Right atrium auricular region (tissue), 2 donors: ENCODE results near the gene GMDS. TPM values are rescaled to one million over a fixed set of nuclear protein-coding genes. Genes with fewer than 3 reads are reported as not detected.

Experiments used
- DNase-seq: peaks from one replicate; pipeline ENCODE4 v3.0.0-alpha.2; 2019; ENCODE audit warnings: low spot score
- H3K27ac ChIP-seq, 2 donors: fragments of 200-600 bp; sonication (generic); 1 replicate in 1 of 2; 2 replicates in 1 of 2; pipeline ENCODE4 v1.5.1; 2016 to 2019
- H3K27me3 ChIP-seq, 2 donors: fragments of 200-600 bp; sonication (generic); one replicate each; pipeline versions ENCODE4 v1.5.1 to v1.6.0; 2017 to 2019
- H3K36me3 ChIP-seq: fragments of 200-600 bp; sonication (generic); one replicate; pipeline ENCODE4 v1.5.1; 2016
- H3K4me1 ChIP-seq, 2 donors: fragments of 200-600 bp; sonication (generic); one replicate each; pipeline versions ENCODE4 v1.5.1 to v1.6.0; 2017 to 2019
- H3K4me3 ChIP-seq, 2 donors: fragments of 200-600 bp; sonication (generic); 1 replicate in 1 of 2; 2 replicates in 1 of 2; pipeline ENCODE4 v1.5.1; 2017 to 2019; ENCODE audit warnings: mild to moderate bottlenecking in 1 of 2, moderate library complexity in 1 of 2
- H3K9me3 ChIP-seq, 2 donors: fragments of 200-600 bp; sonication (generic); one replicate each; pipeline ENCODE4 v1.5.1; 2019
- total RNA-seq, 2 donors: library from RNA; depleted of rRNA; stranded (reverse); fragments of >200 nt; gene quantifications; one replicate each; pipeline ENCODE4 v1.1.0, GENCODE V29; 2016
- TF ChIP-seq, protein P1 (sequence below), 2 donors: fragments of 200-600 bp; sonication (generic); IDR thresholded peaks; one replicate each; pipeline ENCODE4 v1.5.1; 2019; ENCODE audit warnings: antibody characterized with exemption in 2 of 2

GMDS gene
- total RNA-seq, 2 donors from 2014 or later: 11.1 to 11.8 TPM

GRCh38 chr6:2182251-2182650 is 63.2 kb downstream of the GMDS start:
- H3K4me1 ChIP-seq: no peaks in the 10 kb centered on the region
- peaks cover 0 to 5% of the 10 kb centered on the region in 2 donors for H3K9me3 ChIP-seq
- H3K27me3 ChIP-seq: no peaks in the 10 kb centered on the region
- H3K27ac ChIP-seq: no peak overlapping the region
- TF ChIP-seq, protein P1, sequence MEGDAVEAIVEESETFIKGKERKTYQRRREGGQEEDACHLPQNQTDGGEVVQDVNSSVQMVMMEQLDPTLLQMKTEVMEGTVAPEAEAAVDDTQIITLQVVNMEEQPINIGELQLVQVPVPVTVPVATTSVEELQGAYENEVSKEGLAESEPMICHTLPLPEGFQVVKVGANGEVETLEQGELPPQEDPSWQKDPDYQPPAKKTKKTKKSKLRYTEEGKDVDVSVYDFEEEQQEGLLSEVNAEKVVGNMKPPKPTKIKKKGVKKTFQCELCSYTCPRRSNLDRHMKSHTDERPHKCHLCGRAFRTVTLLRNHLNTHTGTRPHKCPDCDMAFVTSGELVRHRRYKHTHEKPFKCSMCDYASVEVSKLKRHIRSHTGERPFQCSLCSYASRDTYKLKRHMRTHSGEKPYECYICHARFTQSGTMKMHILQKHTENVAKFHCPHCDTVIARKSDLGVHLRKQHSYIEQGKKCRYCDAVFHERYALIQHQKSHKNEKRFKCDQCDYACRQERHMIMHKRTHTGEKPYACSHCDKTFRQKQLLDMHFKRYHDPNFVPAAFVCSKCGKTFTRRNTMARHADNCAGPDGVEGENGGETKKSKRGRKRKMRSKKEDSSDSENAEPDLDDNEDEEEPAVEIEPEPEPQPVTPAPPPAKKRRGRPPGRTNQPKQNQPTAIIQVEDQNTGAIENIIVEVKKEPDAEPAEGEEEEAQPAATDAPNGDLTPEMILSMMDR (IDR thresholded peaks at IDR 0.05): no peak
- no peak for DNase-seq
- no peaks in the 10 kb centered on the region for H3K36me3 ChIP-seq
- no peak overlapping the region for H3K4me3 ChIP-seq

- no peak for DNase-seq
- peaks cover 0 to 5% of the 10 kb centered on the region in 2 donors for H3K9me3 ChIP-seq
- TF ChIP-seq, protein P1 (IDR thresholded peaks at IDR 0.05): no peak
- H3K4me3 ChIP-seq: no peak overlapping the region
- H3K4me1 ChIP-seq: no peaks in the 10 kb centered on the region
- H3K27me3 ChIP-seq: no peaks in the 10 kb centered on the region
- no peaks in the 10 kb centered on the region for H3K36me3 ChIP-seq
- H3K27ac ChIP-seq: no peak overlapping the region
Measured at GRCh38 chr6:2181567-2181966, 63.8 kb downstream of the GMDS start.

GRCh38 chr6:2179950-2180349 is 65.5 kb downstream of the GMDS start:
- Histone ChIP-seq H3K4me3 (no peak overlapping the region), H3K9me3 (peaks cover 0 to 5% of the 10 kb centered on the region in 2 donors), H3K27ac (no peak overlapping the region), H3K36me3 (no peaks in the 10 kb centered on the region), H3K4me1 (no peaks in the 10 kb centered on the region), H3K27me3 (no peaks in the 10 kb centered on the region)
- TF ChIP-seq, protein P1 (IDR thresholded peaks at IDR 0.05): no peak
- no peak for DNase-seq

DNA sequence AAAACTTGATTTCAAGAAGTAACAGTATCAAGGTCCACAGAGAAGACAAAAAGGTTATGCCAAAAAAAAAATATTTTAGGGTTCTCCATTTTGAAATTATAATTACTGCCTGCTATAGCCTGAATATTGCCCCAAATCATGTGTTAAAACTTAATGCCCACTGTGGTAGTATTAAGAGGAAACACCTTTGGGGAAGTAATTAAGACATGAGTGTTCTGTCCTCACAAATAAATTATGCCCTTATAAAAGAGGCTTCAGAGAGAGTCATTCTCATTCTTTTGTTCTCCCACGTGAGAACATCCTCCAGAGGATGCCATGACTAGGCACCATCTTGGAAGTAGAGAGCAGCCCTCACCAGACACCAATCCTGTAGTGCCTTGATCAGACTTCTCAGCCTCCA is 66.2 kb downstream of the GMDS start:
- no peaks in the 10 kb centered on the region for H3K27me3 ChIP-seq
- TF ChIP-seq, protein P1 (IDR thresholded peaks at IDR 0.05): no peak
- no peaks in the 10 kb centered on the region for H3K4me1 ChIP-seq
- no peaks in the 10 kb centered on the region for H3K36me3 ChIP-seq
- H3K9me3 ChIP-seq: peaks cover 0 to 5% of the 10 kb centered on the region in 2 donors
- no peak overlapping the region for H3K27ac ChIP-seq
- DNase-seq: no peak
- H3K4me3 ChIP-seq: no peak overlapping the region

GRCh38 chr6:2178125-2178524 is 67.3 kb downstream of the GMDS start:
- Histone ChIP-seq H3K4me1 (no peaks in the 10 kb centered on the region), H3K27ac (no peak overlapping the region), H3K36me3 (no peaks in the 10 kb centered on the region), H3K27me3 (no peaks in the 10 kb centered on the region), H3K4me3 (no peak overlapping the region), H3K9me3 (peaks cover 0 to 5% of the 10 kb centered on the region in 2 donors)
- TF ChIP-seq, protein P1 (IDR thresholded peaks at IDR 0.05): no peak
- DNase-seq: no peak

GRCh38 chr6:2175825-2176224 is 69.6 kb downstream of the GMDS start:
- Histone ChIP-seq H3K4me1 (no peaks in the 10 kb centered on the region), H3K9me3 (peaks cover 0 to 5% of the 10 kb centered on the region in 2 donors), H3K36me3 (no peaks in the 10 kb centered on the region), H3K27ac (no peak overlapping the region), H3K27me3 (no peaks in the 10 kb centered on the region), H3K4me3 (no peak overlapping the region)
- DNase-seq: no peak
- TF ChIP-seq, protein P1 (IDR thresholded peaks at IDR 0.05): no peak
